HCT116 (cell line): ENCODE data around the gene DUSP3. TPM values are rescaled to one million over a fixed set of nuclear protein-coding genes. Genes with fewer than 3 reads are reported as not detected.

ENCODE experiments used
- ATAC-seq: fragments of 200-7000 bp; cut with Tn5 transposase; 2 replicates; pipeline ENCODE4 v1.9.1; 2020; ENCODE audit warnings: mild to moderate bottlenecking, moderate library complexity
- BruUV-seq: library from RNA; stranded (reverse); fragments of 400-500 nt; replicated peaks from 2 replicates; lab custom pipeline; 2021; lab: Mats Ljungman, UMichigan
- CTCF ChIA-PET: fragments of 300-600 bp; sonication (Branson Sonifier 250); formaldehyde crosslinking; loops from one replicate; lab custom pipeline; 2021; ENCODE audit warnings: antibody characterized with exemption; lab: Charles Lee
- POLR2A ChIA-PET: fragments of 300-600, 350-600 bp; sonication (Branson Sonifier 250); formaldehyde crosslinking; loops from one replicate; lab custom pipeline; 2021; ENCODE audit warnings: antibody characterized with exemption; lab: Charles Lee
- RAD21 ChIA-PET, 2 experiments: fragments of 300-600 bp; sonication (Branson Sonifier 250); formaldehyde crosslinking; loops; one replicate each; lab custom pipeline; 2023; ENCODE audit warnings: low total read pairs in 2 of 2; ENCODE audit not compliant: uncharacterized antibody in 2 of 2, unreplicated experiment in 2 of 2, low non-redundant PET in 1 of 2; lab: Charles Lee
- DNase-seq: peaks from one replicate; pipeline ENCODE4 v3.0.0-alpha.2; 2010; ENCODE audit warnings: low read depth, low spot score
- H2AFZ ChIP-seq: fragments of 200-600 bp; shearing (Covaris generic), sonication (generic); 2 replicates; pipeline ENCODE4 v1.6.1; 2017; ENCODE audit warnings: low read depth, mixed run types, mixed read lengths, antibody characterized with exemption, low read length; ENCODE audit not compliant: poor library complexity, severe bottlenecking
- H3K27ac ChIP-seq: 2 replicates; pipeline ENCODE4 v1.5.1; 2012; ENCODE audit warnings: low read depth, low read length
- H3K27me3 ChIP-seq: fragments of 200-600 bp; sonication (generic); 2 replicates; pipeline ENCODE4 v1.6.1; 2016; ENCODE audit warnings: mixed run types, low read length, mixed read lengths; ENCODE audit not compliant: insufficient read depth
- H3K36me3 ChIP-seq, 2 experiments: fragments of 200-500 bp in 1 of 2; fragments of 200-600 bp in 1 of 2; sonication (Bioruptor generic) in 1 of 2; sonication (generic) in 1 of 2; 2 replicates each; pipeline versions ENCODE4 v1.5.1 to v1.6.1; 2014 to 2016; ENCODE audit warnings: low read length in 2 of 2, inconsistent platforms in 1 of 2, mixed read lengths in 1 of 2, mixed run types in 1 of 2; ENCODE audit not compliant: insufficient read depth in 2 of 2, control insufficient read depth in 1 of 2
- H3K4me1 ChIP-seq, 2 experiments: fragments of 200-600 bp in 1 of 2; sonication (generic) in 1 of 2; 2 replicates each; pipeline versions ENCODE4 v1.5.1 to v1.6.1; 2012 to 2017; ENCODE audit warnings: low read length in 2 of 2, inconsistent platforms in 1 of 2, mild to moderate bottlenecking in 1 of 2, mixed read lengths in 1 of 2, mixed run types in 1 of 2, moderate library complexity in 1 of 2; ENCODE audit not compliant: insufficient read depth in 2 of 2, control insufficient read depth in 1 of 2
- H3K4me2 ChIP-seq: fragments of 200-600 bp; sonication (generic); 2 replicates; pipeline ENCODE4 v1.6.1; 2017; ENCODE audit warnings: mixed run types, low read length, mixed read lengths
- H3K4me3 ChIP-seq, 2 experiments: fragments of 200-600 bp in 1 of 2; sonication (generic) in 1 of 2; replicated peaks in 1 of 2; 2 replicates each; pipeline ENCODE4 v1.5.1; 2011 to 2016; ENCODE audit warnings: low read length in 2 of 2, control low read depth in 1 of 2, low read depth in 1 of 2, mild to moderate bottlenecking in 1 of 2, mixed read lengths in 1 of 2, mixed run types in 1 of 2
- H3K79me2 ChIP-seq: fragments of 200-600 bp; sonication (generic); 2 replicates; pipeline ENCODE4 v1.6.1; 2017; ENCODE audit warnings: mild to moderate bottlenecking, mixed run types, low read length, moderate library complexity, mixed read lengths; ENCODE audit not compliant: insufficient read depth
- H3K9ac ChIP-seq: fragments of 200-600 bp; sonication (generic); 2 replicates; pipeline ENCODE4 v1.6.1; 2016; ENCODE audit warnings: low read length, mixed read lengths
- H3K9me2 ChIP-seq: fragments of 200-600 bp; sonication (generic), shearing (Covaris generic); 2 replicates; pipeline ENCODE4 v1.6.1; 2017; ENCODE audit warnings: mixed run types, mild to moderate bottlenecking, moderate library complexity; ENCODE audit not compliant: insufficient read depth
- H3K9me3 ChIP-seq, 2 experiments: fragments of 200-500 bp in 1 of 2; fragments of 200-600 bp in 1 of 2; sonication (Bioruptor generic) in 1 of 2; sonication (generic) in 1 of 2; 2 replicates each; pipeline ENCODE4 v1.6.1; 2014 to 2017; ENCODE audit warnings: low read length in 2 of 2, mixed read lengths in 2 of 2, inconsistent platforms in 1 of 2, low read depth in 1 of 2, mild to moderate bottlenecking in 1 of 2, mixed run types in 1 of 2, moderate library complexity in 1 of 2; ENCODE audit not compliant: control insufficient read depth in 1 of 2, insufficient read depth in 1 of 2
- H4K20me1 ChIP-seq: fragments of 200-600 bp; sonication (generic), shearing (Covaris generic); 2 replicates; pipeline ENCODE4 v1.6.1; 2017; ENCODE audit warnings: mixed run types, mild to moderate bottlenecking, moderate library complexity; ENCODE audit not compliant: insufficient read depth
- ATF3 ChIP-seq: IDR thresholded peaks from 2 replicates; pipeline ENCODE4 v1.6.1; 2012
- CBX3 ChIP-seq: IDR thresholded peaks from 2 replicates; pipeline ENCODE4 v1.6.1; 2012; ENCODE audit warnings: low read depth
- CEBPB ChIP-seq: IDR thresholded peaks from 2 replicates; pipeline ENCODE4 v1.6.1; 2012; ENCODE audit warnings: low read depth
- ELF1 ChIP-seq: IDR thresholded peaks from 2 replicates; pipeline ENCODE4 v1.6.1; 2012; ENCODE audit warnings: low read depth, borderline replicate concordance
- FOSL1 ChIP-seq: IDR thresholded peaks from 2 replicates; pipeline ENCODE4 v1.6.1; 2012; ENCODE audit warnings: low read depth
- JUND ChIP-seq: IDR thresholded peaks from 2 replicates; pipeline ENCODE4 v1.6.1; 2012
- MAX ChIP-seq: IDR thresholded peaks from 2 replicates; pipeline ENCODE4 v1.6.1; 2012
- POLR2A ChIP-seq: IDR thresholded peaks from 2 replicates; pipeline ENCODE4 v1.7.0; 2011; ENCODE audit warnings: borderline replicate concordance; ENCODE audit not compliant: insufficient read depth, insufficient read length; ENCODE audit errors: extremely low read depth
- POLR2AphosphoS5 ChIP-seq: IDR thresholded peaks from 2 replicates; pipeline ENCODE4 v1.6.1; 2011; ENCODE audit warnings: mild to moderate bottlenecking, low read depth, low read length, moderate library complexity
- RAD21 ChIP-seq: IDR thresholded peaks from 2 replicates; pipeline ENCODE4 v1.6.1; 2012; ENCODE audit warnings: low read depth, mild to moderate bottlenecking
- REST ChIP-seq: IDR thresholded peaks from 2 replicates; pipeline ENCODE4 v1.6.1; 2012; ENCODE audit warnings: low read depth
- SIN3A ChIP-seq: IDR thresholded peaks from 2 replicates; pipeline ENCODE4 v1.6.1; 2012; ENCODE audit warnings: low read depth
- SP1 ChIP-seq: IDR thresholded peaks from 2 replicates; pipeline ENCODE4 v1.6.1; 2012; ENCODE audit warnings: low read depth
- SRF ChIP-seq: IDR thresholded peaks from 2 replicates; pipeline ENCODE4 v1.6.1; 2012; ENCODE audit warnings: low read depth
- YY1 ChIP-seq: IDR thresholded peaks from 2 replicates; pipeline ENCODE4 v1.6.1; 2011; ENCODE audit warnings: low read length, low read depth, moderate library complexity, mild to moderate bottlenecking; ENCODE audit not compliant: insufficient replicate concordance; ENCODE audit errors: extremely low read depth
- ZFX ChIP-seq: fragments of 450-650 bp; IDR thresholded peaks from 2 replicates; pipeline ENCODE4 v1.6.1; 2017
- intact Hi-C: fragments of 100-400 bp; cut with micrococcal nuclease; formaldehyde crosslinking; loops from 2 replicates; pipeline ENCODE4 v1.10.0; 2022
- total RNA-seq: library from RNA; stranded (reverse); gene quantifications from one replicate; pipeline ENCODE4 v1.2.1, GENCODE V29; 2021; ENCODE audit not compliant: unreplicated experiment

Gene DUSP3
- total RNA-seq, 1 experiment from 2014 or later: 29.6 TPM

- no peak for TF ChIP-seq POLR2A
- TF ChIP-seq RAD21: no peak
- no peak for TF ChIP-seq ATF3
- TF ChIP-seq YY1: no peak
- TF ChIP-seq REST: no peak
Observed at GRCh38 chr17:43728081-43728480, 50.7 kb downstream of the DUSP3 start (continued).

- Histone ChIP-seq H3K4me3 (no peak overlapping the region), H3K9me3 (no peaks in the 10 kb centered on the region), H3K27me3 (no peaks in the 10 kb centered on the region), H3K4me2 (peak overlapping the region; percentile 38), H3K4me1 (peaks cover 0 to 23% of the 10 kb centered on the region in 2 experiments; a peak in 2 of 4 replicates), H3K79me2 (no peaks in the 10 kb centered on the region), H3K27ac (no peak overlapping the region), H3K36me3 (no peaks in the 10 kb centered on the region), H2AFZ (peak overlapping the region; percentile 0), H3K9me2 (no peaks in the 10 kb centered on the region), H4K20me1 (no peaks in the 10 kb centered on the region), H3K9ac (no peak overlapping the region)
- RAD21 ChIA-PET: no interaction called here
- POLR2A ChIA-PET: no interaction called here
- CTCF ChIA-PET: no interaction called here
- intact Hi-C loops: no loop called here
- DNase-seq: peak; percentile 27
- peak; percentile 96 for ATAC-seq
- no TSS peak for BruUV-seq
- TF ChIP-seq JUND (peak; percentile 44), ZFX (no peak), RAD21 (no peak), YY1 (no peak), CEBPB (0 out of 2 replicates have a peak, but pooled peaks have one; percentile 31), CBX3 (no peak), ELF1 (no peak), POLR2AphosphoS5 (no peak), SIN3A (no peak), SRF (no peak), FOSL1 (peak; percentile 17; the same call in 1 of the 2 replicates), SP1 (0 out of 2 replicates have a peak, but pooled peaks have one; percentile 22), REST (no peak), MAX (no peak)
Observed at GRCh38 chr17:43723697-43724359, 54.9 kb downstream of the DUSP3 start.
